Measurements from ENCODE around the gene KRT5. TPM values are rescaled to one million over a fixed set of nuclear protein-coding genes. Genes with fewer than 3 reads are reported as not detected.

Gene KRT5
- total and polyA plus RNA-seq, 9 donors = 0.25 to 16.1 (median 1.4) TPM; not detected in 1

GRCh38 chr12:52537101-52537500 lies 16.9 kb upstream of the KRT5 start:
- Histone ChIP-seq H3K27ac (no peak overlapping the region), H3K4me3 (no peak overlapping the region), H3K9me3 (no peaks in the 10 kb centered on the region), H3K27me3 (no peaks in the 10 kb centered on the region), H3K4me1 (ENCODE audit: insufficient read depth) (no peaks in the 10 kb centered on the region), H3K36me3 (no peaks in the 10 kb centered on the region)
- TF ChIP-seq EP300 (IDR thresholded peaks at IDR 0.05) (no peak), POLR2A (IDR thresholded peaks at IDR 0.05) (no peak), CTCF (IDR thresholded peaks at IDR 0.05) (no peak)
- DNase-seq = no peak
- WGBS, 3 donors = 78 to 81% (median 79%) methylated on average over 3 of the region's 3 CpGs
- intact Hi-C loops (cut with DNase I) = no loop called here

- H3K27me3 ChIP-seq = no peaks in the 10 kb centered on the region
- H3K4me1 ChIP-seq (ENCODE audit: insufficient read depth) = no peaks in the 10 kb centered on the region
- no peaks in the 10 kb centered on the region for H3K9me3 ChIP-seq
- intact Hi-C loops (cut with DNase I) = no loop called here
- TF ChIP-seq POLR2A (IDR thresholded peaks at IDR 0.05) (no peak), EP300 (IDR thresholded peaks at IDR 0.05) (no peak), CTCF (IDR thresholded peaks at IDR 0.05) (no peak)
- no peak for DNase-seq
- no peak overlapping the region for H3K4me3 ChIP-seq
- WGBS, 3 donors = 25 to 63% (median 33%) methylated on average over 1 of the region's 1 CpG
- no peak overlapping the region for H3K27ac ChIP-seq
- H3K36me3 ChIP-seq = no peaks in the 10 kb centered on the region
Measured at GRCh38 chr12:52535574-52535973, 15.4 kb upstream of the KRT5 start.

GRCh38 chr12:52534482-52534881 lies 14.3 kb upstream of the KRT5 start:
- H3K4me1 ChIP-seq (ENCODE audit: insufficient read depth) = no peaks in the 10 kb centered on the region
- 80 to 89% (median 81%) methylated on average over 5 of the region's 5 CpGs for WGBS, 3 donors
- no peaks in the 10 kb centered on the region for H3K36me3 ChIP-seq
- no peaks in the 10 kb centered on the region for H3K9me3 ChIP-seq
- no peak overlapping the region for H3K27ac ChIP-seq
- intact Hi-C loops (cut with DNase I) = no loop called here
- DNase-seq = no peak
- no peaks in the 10 kb centered on the region for H3K27me3 ChIP-seq
- TF ChIP-seq POLR2A (IDR thresholded peaks at IDR 0.05) (no peak), EP300 (IDR thresholded peaks at IDR 0.05) (no peak), CTCF (IDR thresholded peaks at IDR 0.05) (no peak)
- H3K4me3 ChIP-seq = no peak overlapping the region

GRCh38 chr12:52533686-52534470 lies 13.7 kb upstream of the KRT5 start:
- no peak for DNase-seq
- intact Hi-C loops (cut with DNase I) = no loop called here
- Histone ChIP-seq H3K9me3 (no peaks in the 10 kb centered on the region), H3K4me1 (ENCODE audit: insufficient read depth) (no peaks in the 10 kb centered on the region), H3K27me3 (no peaks in the 10 kb centered on the region), H3K4me3 (no peak overlapping the region), H3K36me3 (no peaks in the 10 kb centered on the region), H3K27ac (no peak overlapping the region)
- WGBS, 3 donors = 73 to 81% (median 80%) methylated on average over 10 of the region's 10 CpGs
- no peak for TF ChIP-seq POLR2A (IDR thresholded peaks at IDR 0.05)
- no peak for TF ChIP-seq EP300 (IDR thresholded peaks at IDR 0.05)
- no peak for TF ChIP-seq CTCF (IDR thresholded peaks at IDR 0.05)

Measured in ovary (tissue), 9 donors.